HG02610 (cell line): ENCODE results near the gene ZMYM3.

Experiments
- ATAC-seq: cut with Tn5 transposase; IDR thresholded peaks from one replicate; pipeline ENCODE4 v1.9.1; 2021; ENCODE audit warnings: mild to moderate bottlenecking, moderate library complexity; ENCODE audit not compliant: unreplicated experiment

ZMYM3 gene

GRCh38 chrX:71253253-71254091, 468 bp downstream of the ZMYM3 start:
- no peak for ATAC-seq

- ATAC-seq, result no peak
Observed at GRCh38 chrX:71252221-71252620, 1.7 kb downstream of the ZMYM3 start.

- ATAC-seq, result no peak
Observed at GRCh38 chrX:71251466-71251973, 2.4 kb downstream of the ZMYM3 start.

GRCh38 chrX:71250841-71251240, 3.1 kb downstream of the ZMYM3 start:
- no peak for ATAC-seq

GRCh38 chrX:71245159-71245558, 8.8 kb downstream of the ZMYM3 start:
- no peak for ATAC-seq

GRCh38 chrX:71244359-71245128, 9.4 kb downstream of the ZMYM3 start:
- ATAC-seq, result no peak

- ATAC-seq, result no peak
Observed at GRCh38 chrX:71241301-71241700, 12.6 kb downstream of the ZMYM3 start.

GRCh38 chrX:71239781-71240180, 14.2 kb downstream of the ZMYM3 start:
- ATAC-seq, result no peak

- no peak for ATAC-seq
Observed at GRCh38 chrX:71236836-71237235, 17.1 kb downstream of the ZMYM3 start.

GRCh38 chrX:71235482-71235881, 18.5 kb downstream of the ZMYM3 start:
- ATAC-seq, result no peak

- ATAC-seq, result no peak
Observed at GRCh38 chrX:71228063-71228642, 25.8 kb downstream of the ZMYM3 start.

- no peak for ATAC-seq
Observed at GRCh38 chrX:71227370-71228062, 26.4 kb downstream of the ZMYM3 start.

GRCh38 chrX:71225676-71226075, 28.3 kb downstream of the ZMYM3 start:
- no peak for ATAC-seq

GRCh38 chrX:71225009-71225408, 28.9 kb downstream of the ZMYM3 start:
- no peak for ATAC-seq

GRCh38 chrX:71224098-71224708, 29.7 kb downstream of the ZMYM3 start:
- no peak for ATAC-seq

- ATAC-seq, result no peak
Observed at GRCh38 chrX:71222929-71223328, 31.0 kb downstream of the ZMYM3 start, which contains the start of gene GJB1. GJB1 (plus strand) TSS chrX:71223224; CDS start chrX:71223708, 484 bp downstream.

GRCh38 chrX:71221145-71221544, 32.8 kb downstream of the ZMYM3 start:
- ATAC-seq, result no peak

- ATAC-seq, result no peak
Observed at GRCh38 chrX:71217298-71217697, 36.6 kb downstream of the ZMYM3 start.

GRCh38 chrX:71216485-71216884, 37.5 kb downstream of the ZMYM3 start:
- ATAC-seq, result no peak

GRCh38 chrX:71215338-71215912, 38.5 kb downstream of the ZMYM3 start:
- no peak for ATAC-seq
